ENCODE results near the gene UXT. TPM values are rescaled to one million over a fixed set of nuclear protein-coding genes. Genes with fewer than 3 reads are reported as not detected.

The UXT gene
- total and polyA plus RNA-seq, 2 donors (not counting 3 experiments of a cell fraction or from before 2014, with no cell fraction given): 91.2 to 153 TPM

DNA sequence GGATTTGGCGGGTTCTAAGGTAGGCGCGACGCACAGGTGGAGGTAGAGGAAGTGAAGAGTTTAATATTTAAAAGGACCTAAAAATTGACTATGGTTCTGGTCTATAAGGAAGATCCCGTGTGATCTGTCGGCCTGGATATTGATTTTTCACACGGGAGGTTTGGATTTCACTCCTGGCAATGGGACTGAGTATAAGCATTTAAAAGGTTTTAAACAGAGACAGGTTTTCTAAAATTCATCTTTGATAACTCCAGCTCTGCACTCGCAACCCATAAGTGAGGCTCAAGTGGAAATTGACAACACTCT, 394 bp upstream of the UXT start:
- FAIRE-seq (no peak), DNase-seq (ENCODE audit: low read depth, low spot score) (no peak)
- intact Hi-C loops (cut with micrococcal nuclease) (loop anchor here (1.0 to 5.0 kb wide), 3 partner anchors 178 to 1608 kb away; partner anchors contain the start of genes PPP1R3F and ZNF81), dilution Hi-C loops (cut with MboI; ENCODE audit: extremely low pct_ligation_motif_present, low sequenced_read_pairs) (no loop called here)
- H3K9me3 ChIP-seq (replicated peaks; ENCODE audit: control insufficient read depth, insufficient read depth, low read length): no peaks in the 10 kb centered on the region
- CTCF ChIA-PET: no interaction called here
- H3K4me3 ChIP-seq (replicated peaks in 1 of 3; ENCODE audit: insufficient read depth in 1 of 3, low read depth in 1 of 3, low read length in 3 of 3): peak overlapping the region in 2 of 3 experiments; percentile 40 to 80
- H3K27ac ChIP-seq (ENCODE audit: insufficient read depth, low read depth, low read length): peak overlapping the region; percentile 79
- TF ChIP-seq, protein P1, sequence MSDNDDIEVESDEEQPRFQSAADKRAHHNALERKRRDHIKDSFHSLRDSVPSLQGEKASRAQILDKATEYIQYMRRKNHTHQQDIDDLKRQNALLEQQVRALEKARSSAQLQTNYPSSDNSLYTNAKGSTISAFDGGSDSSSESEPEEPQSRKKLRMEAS (IDR thresholded peaks at IDR 0.05; ENCODE audit: insufficient read depth, insufficient read length): no peak
- TF ChIP-seq EZH2 (IDR thresholded peaks at IDR 0.05; ENCODE audit: borderline replicate concordance, low read depth, low read length, severe bottlenecking) (no peak), MYC (IDR thresholded peaks at IDR 0.05; ENCODE audit: low read depth, low read length) (no peak), GATA2 (IDR thresholded peaks at IDR 0.05; ENCODE audit: insufficient read depth, insufficient read length, low read depth, low read length) (no peak), JUN (IDR thresholded peaks at IDR 0.05; ENCODE audit: borderline replicate concordance, insufficient read depth, insufficient read length, low read depth) (no peak), FOS (IDR thresholded peaks at IDR 0.05; ENCODE audit: borderline replicate concordance, insufficient read depth, low read length) (no peak), POLR2AphosphoS5 (IDR thresholded peaks at IDR 0.05; ENCODE audit: insufficient read depth, low read depth, low read length) (no peak), POLR2A (IDR thresholded peaks at IDR 0.05; ENCODE audit: low read depth, low read length) (no peak)
- TF ChIP-seq, protein P2, sequence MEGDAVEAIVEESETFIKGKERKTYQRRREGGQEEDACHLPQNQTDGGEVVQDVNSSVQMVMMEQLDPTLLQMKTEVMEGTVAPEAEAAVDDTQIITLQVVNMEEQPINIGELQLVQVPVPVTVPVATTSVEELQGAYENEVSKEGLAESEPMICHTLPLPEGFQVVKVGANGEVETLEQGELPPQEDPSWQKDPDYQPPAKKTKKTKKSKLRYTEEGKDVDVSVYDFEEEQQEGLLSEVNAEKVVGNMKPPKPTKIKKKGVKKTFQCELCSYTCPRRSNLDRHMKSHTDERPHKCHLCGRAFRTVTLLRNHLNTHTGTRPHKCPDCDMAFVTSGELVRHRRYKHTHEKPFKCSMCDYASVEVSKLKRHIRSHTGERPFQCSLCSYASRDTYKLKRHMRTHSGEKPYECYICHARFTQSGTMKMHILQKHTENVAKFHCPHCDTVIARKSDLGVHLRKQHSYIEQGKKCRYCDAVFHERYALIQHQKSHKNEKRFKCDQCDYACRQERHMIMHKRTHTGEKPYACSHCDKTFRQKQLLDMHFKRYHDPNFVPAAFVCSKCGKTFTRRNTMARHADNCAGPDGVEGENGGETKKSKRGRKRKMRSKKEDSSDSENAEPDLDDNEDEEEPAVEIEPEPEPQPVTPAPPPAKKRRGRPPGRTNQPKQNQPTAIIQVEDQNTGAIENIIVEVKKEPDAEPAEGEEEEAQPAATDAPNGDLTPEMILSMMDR (IDR thresholded peaks at IDR 0.05; ENCODE audit: extremely low read depth in 1 of 2, insufficient read depth in 1 of 2, low read depth in 1 of 2, low read length in 2 of 2): no peak
- H3K9ac ChIP-seq (replicated peaks; ENCODE audit: extremely low read depth, insufficient read depth, low read length): no peak overlapping the region
- no peaks in the 10 kb centered on the region for H4K20me1 ChIP-seq (replicated peaks; ENCODE audit: control insufficient read depth, extremely low read depth, insufficient read depth, low read length)
- peak overlapping the region; percentile 1 for H2AFZ ChIP-seq (ENCODE audit: low read depth, low read length)
- H3K79me2 ChIP-seq (ENCODE audit: control insufficient read depth, insufficient read depth, low read length): peaks cover 4% of the 10 kb centered on the region
- no peaks in the 10 kb centered on the region for H3K9me1 ChIP-seq (replicated peaks; ENCODE audit: control insufficient read depth, extremely low read depth, insufficient read depth, low read length)
- H3K4me2 ChIP-seq (ENCODE audit: insufficient read depth, low read length): peak overlapping the region; percentile 50
- H3K27me3 ChIP-seq (ENCODE audit: control insufficient read depth in 2 of 2, insufficient read depth in 2 of 2, low read length in 2 of 2): no peaks in the 10 kb centered on the region
- TSS peak; percentile 66 for BruUV-seq (replicated peaks)
- peaks cover 0 to 6% of the 10 kb centered on the region in 2 experiments for H3K36me3 ChIP-seq (ENCODE audit: control insufficient read depth in 2 of 2, extremely low read depth in 1 of 2, insufficient read depth in 2 of 2, low read length in 2 of 2)
- peaks cover 5% of the 10 kb centered on the region for H3K4me1 ChIP-seq (ENCODE audit: control insufficient read depth, extremely low read depth, insufficient read depth, low read length)
- POLR2A ChIA-PET: no interaction called here

Measured in endothelial cell of umbilical vein (primary cell).